Central memory CD8-positive, alpha-beta T cell (primary cell): Measurements from ENCODE around the gene SLC25A45.
A peak's percentile ranks its signal among the peaks of the same experiment; 100 is the strongest.

ENCODE experiments used
- ATAC-seq: fragments of 150-1000 bp; cut with Tn5 transposase; replicated peaks from 2 replicates; pipeline ENCODE4 v1.10.0; 2022; ENCODE audit warnings: mild to moderate bottlenecking, moderate FRiP score, moderate number of reproducible peaks; ENCODE audit not compliant: poor library complexity, severe bottlenecking; ENCODE audit errors: extremely low read depth
- DNase-seq, 2 donors: peaks; one replicate each; pipeline ENCODE4 v3.0.0; 2021; ENCODE audit warnings: low spot score in 2 of 2
- H3K27ac Mint-ChIP-seq: one replicate; pipeline ENCODE4 v1.8.0; 2022; ENCODE audit warnings: low read depth, mild to moderate bottlenecking, moderate library complexity, mixed read lengths
- H3K27me3 Mint-ChIP-seq: one replicate; pipeline ENCODE4 v1.8.0; 2022; ENCODE audit warnings: mixed read lengths
- H3K36me3 Mint-ChIP-seq: one replicate; pipeline ENCODE4 v1.8.0; 2022; ENCODE audit warnings: mild to moderate bottlenecking, moderate library complexity, mixed read lengths; ENCODE audit not compliant: insufficient read depth
- H3K4me1 Mint-ChIP-seq: one replicate; pipeline ENCODE4 v1.8.0; 2022; ENCODE audit warnings: mixed read lengths
- H3K4me3 Mint-ChIP-seq: one replicate; pipeline ENCODE4 v1.8.0; 2022; ENCODE audit warnings: mild to moderate bottlenecking, moderate library complexity, mixed read lengths
- H3K9me3 Mint-ChIP-seq: one replicate; pipeline ENCODE4 v1.8.0; 2022; ENCODE audit warnings: mixed read lengths

SLC25A45 gene

DNA sequence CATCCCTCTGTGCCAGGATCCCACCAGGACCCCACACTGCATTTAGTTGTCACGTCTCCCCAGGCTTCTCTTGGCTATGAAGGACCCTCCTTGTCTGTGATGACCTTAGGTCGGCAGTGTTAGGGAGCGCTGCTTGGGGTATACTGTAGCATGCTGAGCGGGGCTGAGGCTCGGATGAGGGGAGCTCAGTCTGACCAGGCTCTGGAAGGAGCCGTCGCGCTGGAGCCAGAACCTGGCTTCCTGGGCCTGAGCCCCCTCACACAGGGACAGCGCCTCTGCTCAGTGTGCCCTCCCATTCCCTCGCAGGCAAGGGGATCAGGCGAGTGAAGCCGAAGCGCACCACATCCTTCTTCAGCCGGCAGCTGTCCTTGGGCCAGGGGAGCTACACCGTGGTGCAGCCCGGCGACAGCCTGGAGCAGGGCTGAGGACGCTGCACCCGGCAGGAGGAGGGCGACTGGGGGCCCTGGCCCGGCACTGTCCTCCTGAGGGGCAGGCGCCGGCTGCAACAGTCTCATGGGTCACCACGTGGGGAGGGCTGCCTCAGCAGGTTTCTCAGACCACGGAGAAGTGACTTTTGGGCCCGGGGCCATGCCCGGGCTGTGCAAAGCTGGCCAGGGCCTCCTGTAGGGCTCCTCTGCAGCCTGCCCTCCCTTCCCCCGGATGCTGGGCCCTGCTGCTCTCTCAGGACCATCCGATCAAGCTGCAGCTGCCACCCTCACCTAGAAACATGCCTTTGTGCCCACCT, 28.7 kb upstream of the SLC25A45 start:
- ATAC-seq (no peak), DNase-seq (no peak)
- Mint-ChIP-seq H3K36me3 (peaks cover 40% of the 10 kb centered on the region), H3K9me3 (no peaks in the 10 kb centered on the region), H3K27me3 (no peaks in the 10 kb centered on the region), H3K4me1 (peaks cover 7% of the 10 kb centered on the region), H3K27ac (no peak overlapping the region), H3K4me3 (no peak overlapping the region)

DNA sequence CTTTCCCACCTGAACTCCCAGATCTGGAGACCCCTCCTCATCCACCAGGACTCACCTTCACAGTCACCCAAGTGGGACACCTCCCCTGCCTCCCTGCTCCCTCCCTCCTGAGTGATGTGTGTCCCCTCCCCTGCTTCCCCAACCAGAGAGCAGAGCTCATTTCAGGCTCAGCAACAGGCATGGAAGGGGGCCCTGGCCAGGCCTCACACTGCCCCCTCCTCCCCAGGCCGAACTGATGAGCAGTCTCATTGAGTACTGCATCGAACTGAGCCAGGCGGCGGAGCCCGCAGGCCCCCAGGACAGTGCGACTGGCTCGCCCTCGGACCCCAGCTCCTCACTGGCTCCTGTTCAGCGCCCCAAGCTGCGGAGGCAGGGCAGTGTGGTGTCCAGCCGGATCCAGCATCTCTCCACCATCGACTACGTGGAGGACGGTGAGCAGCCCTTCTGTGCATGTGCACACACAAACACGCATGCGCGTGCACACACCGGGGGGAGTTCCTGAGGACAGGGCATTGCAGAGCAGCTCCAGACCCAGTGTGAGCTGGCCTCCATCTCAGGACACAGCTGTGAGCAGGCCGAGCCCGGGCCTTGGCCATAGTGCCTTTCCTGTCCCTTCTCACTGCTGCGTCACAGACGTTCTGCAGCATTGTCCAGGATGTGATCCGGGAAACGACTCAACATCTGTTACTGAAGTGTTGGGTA, 22.3 kb upstream of the SLC25A45 start:
- ATAC-seq, result no peak
- Mint-ChIP-seq H3K4me3 (no peak overlapping the region), H3K27me3 (no peaks in the 10 kb centered on the region), H3K9me3 (no peaks in the 10 kb centered on the region), H3K36me3 (peaks cover 50% of the 10 kb centered on the region), H3K27ac (no peak overlapping the region), H3K4me1 (no peaks in the 10 kb centered on the region)
- no peak for DNase-seq

DNA sequence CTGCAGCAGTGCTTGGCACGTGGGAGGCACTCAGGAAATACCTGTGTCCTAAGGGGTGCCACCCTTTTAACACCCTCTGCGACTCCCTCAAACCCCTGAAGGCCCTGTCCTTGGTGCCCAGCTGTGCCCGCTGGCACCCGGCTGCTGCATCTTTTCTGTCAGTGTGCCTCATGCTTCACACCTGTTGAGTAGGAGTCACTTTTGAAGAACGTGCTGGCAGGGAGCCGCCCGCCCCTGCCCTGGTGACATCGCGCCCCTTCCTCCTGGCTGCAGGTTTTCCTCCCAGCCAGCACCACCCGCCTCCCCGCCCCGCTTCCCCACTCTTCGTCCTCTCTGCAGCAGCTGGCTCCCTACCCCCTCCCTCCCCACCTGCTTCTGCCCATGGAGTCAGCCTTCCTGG, 21.8 kb upstream of the SLC25A45 start:
- H3K4me3 Mint-ChIP-seq, result no peak overlapping the region
- no peak overlapping the region for H3K27ac Mint-ChIP-seq
- no peaks in the 10 kb centered on the region for H3K27me3 Mint-ChIP-seq
- peaks cover 49% of the 10 kb centered on the region for H3K36me3 Mint-ChIP-seq
- DNase-seq (no peak), ATAC-seq (no peak)
- no peaks in the 10 kb centered on the region for H3K4me1 Mint-ChIP-seq
- no peaks in the 10 kb centered on the region for H3K9me3 Mint-ChIP-seq

DNA sequence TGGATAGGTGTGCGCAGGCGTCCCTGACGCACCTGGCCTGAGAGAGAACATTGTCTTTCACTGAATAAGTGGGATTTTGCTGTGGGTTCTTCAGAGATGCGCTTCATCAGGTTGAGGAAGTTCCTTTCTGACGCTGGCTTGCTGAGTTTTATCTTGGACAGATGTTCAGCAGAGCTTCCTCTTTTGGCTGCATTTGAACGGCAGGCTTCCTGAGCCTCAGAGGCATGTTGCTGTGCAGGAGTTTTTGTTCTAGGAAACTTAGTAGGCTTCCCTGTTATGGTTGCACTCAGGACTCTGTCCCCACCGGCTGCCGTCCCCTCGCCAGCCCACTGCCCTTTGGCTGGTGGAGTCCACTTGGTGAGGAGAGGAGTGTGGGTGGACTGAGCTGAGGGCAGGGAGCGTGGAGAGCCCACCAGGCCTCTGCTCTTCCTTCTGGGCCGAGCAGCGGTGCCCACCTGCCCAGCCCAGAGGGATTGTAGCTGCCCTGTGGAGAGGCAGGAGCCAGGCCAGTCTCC, 21.2 kb upstream of the SLC25A45 start:
- no peak for DNase-seq
- Mint-ChIP-seq H3K36me3 (peaks cover 44% of the 10 kb centered on the region), H3K27me3 (no peaks in the 10 kb centered on the region), H3K27ac (no peak overlapping the region), H3K9me3 (no peaks in the 10 kb centered on the region), H3K4me1 (peaks cover under 1% of the 10 kb centered on the region), H3K4me3 (no peak overlapping the region)
- ATAC-seq, result no peak

DNA sequence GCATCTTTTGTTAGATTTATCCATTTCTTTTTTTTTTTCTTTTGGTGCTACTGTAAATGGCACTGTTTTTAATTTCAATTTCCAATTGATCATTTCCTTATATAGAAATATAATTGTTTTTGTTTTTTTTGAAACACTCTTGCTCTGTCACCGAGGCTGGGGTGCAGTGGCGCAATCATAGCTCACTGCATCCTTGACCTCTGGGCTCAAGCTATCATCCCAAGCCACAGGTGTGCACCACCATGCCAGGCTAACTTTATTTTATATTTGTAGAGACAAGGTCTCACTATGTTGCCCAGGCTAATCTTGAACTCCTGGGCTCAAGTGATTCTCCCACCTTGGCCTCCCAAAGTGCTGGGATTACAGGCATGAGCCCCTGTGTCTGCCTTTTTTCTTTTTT, 20.3 kb upstream of the SLC25A45 start:
- Mint-ChIP-seq H3K27ac (no peak overlapping the region), H3K4me1 (peaks cover 6% of the 10 kb centered on the region), H3K27me3 (no peaks in the 10 kb centered on the region), H3K36me3 (peaks cover 41% of the 10 kb centered on the region), H3K4me3 (no peak overlapping the region), H3K9me3 (no peaks in the 10 kb centered on the region)
- DNase-seq (no peak), ATAC-seq (no peak)

DNA sequence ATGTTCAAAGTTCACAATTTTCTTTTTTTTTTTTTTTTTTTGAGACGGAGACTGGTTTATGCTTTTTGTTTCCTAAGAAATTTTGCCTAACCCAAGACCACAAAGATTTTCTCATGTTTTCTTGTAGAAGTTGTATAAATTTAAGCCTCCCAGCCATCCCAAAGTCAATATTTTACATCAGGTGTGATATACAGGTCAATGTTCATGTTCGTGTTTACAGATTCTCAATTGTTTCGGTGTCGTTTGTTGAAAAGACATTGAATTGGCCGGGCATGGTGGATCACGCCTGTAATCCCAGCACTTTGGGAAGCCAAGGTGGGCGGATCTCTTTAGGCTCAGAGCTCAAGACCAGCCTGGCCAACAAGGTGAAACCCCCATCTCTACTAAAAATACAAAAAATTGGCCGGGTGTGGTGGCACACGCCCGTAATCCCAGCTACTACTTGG, 19.4 kb upstream of the SLC25A45 start:
- DNase-seq (no peak), ATAC-seq (no peak)
- Mint-ChIP-seq H3K27ac (peak overlapping the region; percentile 86), H3K27me3 (no peaks in the 10 kb centered on the region), H3K4me1 (peaks cover 6% of the 10 kb centered on the region), H3K4me3 (no peak overlapping the region), H3K36me3 (peaks cover 39% of the 10 kb centered on the region), H3K9me3 (no peaks in the 10 kb centered on the region)

DNA sequence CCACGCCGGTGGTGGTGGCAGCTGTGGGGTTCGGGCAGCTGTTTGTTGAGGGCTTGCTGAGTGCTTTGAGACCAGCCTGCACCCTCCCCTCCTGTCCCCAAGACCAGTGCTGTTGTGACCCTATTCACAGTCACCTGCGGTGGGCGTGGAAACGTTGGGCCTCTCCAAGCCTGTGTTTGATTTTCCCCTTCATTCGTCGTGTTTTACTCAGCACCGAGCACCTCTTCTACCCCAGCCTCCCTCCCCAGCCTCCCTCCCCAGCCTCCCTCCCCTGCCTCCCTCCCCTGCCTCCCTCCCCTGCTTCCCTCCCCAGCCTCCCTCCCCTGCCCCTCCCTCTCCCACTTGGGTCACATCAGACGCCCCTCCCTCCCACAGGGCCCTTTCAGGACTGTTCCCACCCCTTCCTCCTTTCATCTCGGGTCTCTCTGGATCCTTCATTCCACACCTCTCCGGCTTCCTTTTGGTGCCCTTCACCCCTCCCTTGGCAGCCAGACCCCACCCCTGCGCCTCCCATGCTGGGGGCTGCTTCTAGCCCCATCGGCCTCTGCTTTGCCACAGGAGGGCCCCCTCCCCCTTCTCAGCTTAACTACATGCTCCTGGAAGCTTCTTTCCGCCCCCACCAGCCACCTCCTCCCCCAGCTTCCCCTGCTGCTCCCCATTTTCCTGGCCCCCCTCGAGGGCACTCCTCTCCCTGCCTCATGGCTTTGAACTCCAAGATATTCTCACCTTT, 18.8 kb upstream of the SLC25A45 start:
- ATAC-seq (no peak), DNase-seq (no peak)
- H3K4me1 Mint-ChIP-seq, result peaks cover 6% of the 10 kb centered on the region
- peak overlapping the region; percentile 86 for H3K27ac Mint-ChIP-seq
- peaks cover 37% of the 10 kb centered on the region for H3K36me3 Mint-ChIP-seq
- no peaks in the 10 kb centered on the region for H3K9me3 Mint-ChIP-seq
- H3K27me3 Mint-ChIP-seq, result no peaks in the 10 kb centered on the region
- H3K4me3 Mint-ChIP-seq, result no peak overlapping the region

DNA sequence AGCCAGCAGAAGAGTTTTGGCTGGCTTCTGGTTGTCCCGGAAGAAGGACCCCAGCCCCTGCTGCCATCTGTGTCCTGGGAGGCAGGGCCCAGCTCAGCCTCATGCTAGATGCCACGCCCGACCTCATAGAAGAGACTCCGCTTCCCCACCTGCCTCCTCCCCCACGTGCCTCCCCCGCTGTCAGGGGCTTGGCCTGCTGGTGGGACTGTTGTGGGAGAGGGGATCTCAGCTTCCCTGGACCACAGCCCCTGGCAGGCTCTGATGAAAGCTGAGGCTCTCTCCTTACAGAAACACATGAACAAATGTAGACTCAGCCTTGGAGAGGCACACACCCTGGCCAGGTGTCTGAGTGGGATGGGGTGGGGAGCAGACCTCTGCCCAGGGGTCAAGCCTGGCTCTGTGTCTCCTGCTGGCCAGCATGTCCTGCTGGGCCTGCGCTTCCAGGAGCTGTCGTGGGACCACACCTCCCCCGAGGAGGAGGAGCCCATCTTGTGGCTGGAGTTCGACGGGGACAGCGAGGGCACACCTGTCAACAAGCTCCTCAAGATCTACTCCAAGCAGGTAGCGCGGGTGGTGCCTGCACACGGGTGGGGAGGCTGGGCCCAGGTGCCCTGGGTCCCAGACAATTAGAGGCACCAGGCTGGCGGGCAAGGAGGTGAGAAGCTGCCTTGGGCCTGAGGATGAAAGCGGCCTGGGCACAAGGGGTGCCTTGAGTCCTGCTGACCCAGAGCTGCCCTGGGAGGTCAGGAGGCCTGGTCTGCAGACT, 18.0 kb upstream of the SLC25A45 start:
- Mint-ChIP-seq H3K36me3 (peaks cover 31% of the 10 kb centered on the region), H3K27ac (peak overlapping the region; percentile 22), H3K9me3 (no peaks in the 10 kb centered on the region), H3K4me1 (peaks cover 6% of the 10 kb centered on the region), H3K27me3 (no peaks in the 10 kb centered on the region), H3K4me3 (no peak overlapping the region)
- no peak for DNase-seq
- no peak for ATAC-seq

DNA sequence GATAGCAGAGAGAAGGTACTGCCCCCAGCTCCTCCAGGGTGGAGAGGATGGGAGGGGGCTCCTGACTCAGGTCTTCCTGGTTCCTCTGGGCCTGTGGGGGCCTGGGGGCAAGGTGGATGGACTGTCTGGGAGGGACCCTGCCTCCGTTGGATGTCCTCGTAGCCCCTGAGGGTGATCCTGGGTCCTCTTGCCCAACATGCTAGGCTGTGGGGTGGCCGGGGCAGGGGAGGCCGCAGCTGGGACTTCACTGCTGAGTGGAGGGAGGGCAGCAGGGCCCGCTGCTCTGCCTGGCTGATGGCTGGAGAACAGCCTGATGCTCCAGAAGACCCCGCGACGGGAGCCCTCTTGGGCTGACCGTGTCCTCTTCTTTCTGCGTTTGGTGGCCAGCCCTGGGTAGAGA, 17.4 kb upstream of the SLC25A45 start:
- Mint-ChIP-seq H3K36me3 (peaks cover 27% of the 10 kb centered on the region), H3K4me3 (no peak overlapping the region), H3K27me3 (no peaks in the 10 kb centered on the region), H3K27ac (peak overlapping the region; percentile 22), H3K4me1 (peaks cover 6% of the 10 kb centered on the region), H3K9me3 (no peaks in the 10 kb centered on the region)
- no peak for DNase-seq
- ATAC-seq, result no peak

DNA sequence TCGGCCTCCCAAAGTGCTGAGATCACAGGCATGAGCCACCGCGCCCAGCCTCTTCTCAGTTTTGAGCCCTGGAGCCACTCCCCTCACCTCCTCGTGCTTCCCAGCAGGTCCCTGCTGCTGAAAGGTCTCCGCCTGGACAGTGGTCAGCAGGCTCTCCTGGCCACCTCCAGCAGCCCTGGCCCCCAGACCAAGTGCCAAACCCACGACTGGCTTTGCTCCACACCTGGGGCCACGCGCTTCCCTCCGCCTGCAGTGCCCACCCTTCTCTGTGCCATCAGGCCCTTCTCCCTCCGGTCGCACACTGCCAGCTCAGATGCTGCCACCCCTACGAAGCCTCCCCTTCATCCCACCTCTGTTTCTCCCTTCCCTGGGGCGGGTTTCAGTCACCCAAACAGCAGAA, 16.8 kb upstream of the SLC25A45 start:
- DNase-seq, result no peak
- H3K36me3 Mint-ChIP-seq, result peaks cover 23% of the 10 kb centered on the region
- H3K4me1 Mint-ChIP-seq, result peaks cover 6% of the 10 kb centered on the region
- ATAC-seq, result no peak
- H3K27ac Mint-ChIP-seq, result no peak overlapping the region
- no peaks in the 10 kb centered on the region for H3K9me3 Mint-ChIP-seq
- no peak overlapping the region for H3K4me3 Mint-ChIP-seq
- H3K27me3 Mint-ChIP-seq, result no peaks in the 10 kb centered on the region

DNA sequence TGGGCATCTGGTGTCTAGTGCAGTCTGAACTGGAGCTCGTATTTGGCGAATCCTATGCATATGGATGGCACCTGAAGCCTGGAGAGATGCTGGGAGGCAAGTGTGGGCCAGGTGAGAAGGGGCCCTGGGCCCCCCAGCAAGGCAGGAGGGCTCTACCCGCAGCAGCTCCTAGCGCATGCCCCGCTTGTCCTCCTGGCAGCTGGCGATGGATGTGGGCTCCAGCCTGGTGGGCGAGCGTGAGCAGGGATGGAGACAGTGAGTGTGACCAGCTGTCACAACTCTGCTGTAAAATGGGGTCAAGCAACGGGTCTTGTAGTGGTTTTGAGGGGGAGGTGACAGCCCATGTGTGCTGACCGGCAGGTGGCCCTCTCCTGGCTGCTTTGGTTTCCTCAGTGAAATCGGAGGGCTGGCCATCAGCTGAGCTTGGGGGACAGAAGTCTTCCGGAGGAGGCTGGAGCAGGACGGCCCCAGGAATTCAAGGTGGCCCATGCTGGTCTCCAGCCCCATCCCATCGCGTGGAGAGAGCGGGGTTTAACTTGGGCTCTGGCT, 16.0 kb upstream of the SLC25A45 start:
- DNase-seq (no peak), ATAC-seq (no peak)
- Mint-ChIP-seq H3K9me3 (no peaks in the 10 kb centered on the region), H3K27me3 (no peaks in the 10 kb centered on the region), H3K27ac (no peak overlapping the region), H3K4me3 (no peak overlapping the region), H3K4me1 (peaks cover 6% of the 10 kb centered on the region), H3K36me3 (peaks cover 25% of the 10 kb centered on the region)
